Measurements from ENCODE around the gene SLC25A6.
"Not testable (repeated sequence)": the region's sequence is repeated elsewhere in the genome, so short reads cannot be mapped to it uniquely, and the experiment has no call there.

Gene SLC25A6

GRCh38 chrX:1412551-1413161 is 20.7 kb upstream of the SLC25A6 start:
- DNase-seq (ENCODE audit: low read depth in 2 of 2), result no peak

GRCh38 chrX:1411326-1411725 is 19.4 kb upstream of the SLC25A6 start:
- no peak for DNase-seq (ENCODE audit: low read depth in 2 of 2)

GRCh38 chrX:1407035-1407434 is 15.1 kb upstream of the SLC25A6 start:
- no peak for DNase-seq (ENCODE audit: low read depth in 2 of 2)

- not testable (repeated sequence) for DNase-seq (ENCODE audit: low read depth in 2 of 2)
Measured at GRCh38 chrX:1405769-1406168, 13.9 kb upstream of the SLC25A6 start.

GRCh38 chrX:1403867-1404266 is 12.0 kb upstream of the SLC25A6 start:
- DNase-seq (ENCODE audit: low read depth in 2 of 2), result not testable (repeated sequence)

- DNase-seq (ENCODE audit: low read depth in 2 of 2), result no peak
Measured at GRCh38 chrX:1403228-1403627, 11.3 kb upstream of the SLC25A6 start.

- no peak for DNase-seq (ENCODE audit: low read depth in 2 of 2)
Measured at GRCh38 chrX:1401611-1402430, 9.9 kb upstream of the SLC25A6 start.

- DNase-seq (ENCODE audit: low read depth in 2 of 2), result no peak
Measured at GRCh38 chrX:1400742-1401471, 9.0 kb upstream of the SLC25A6 start.

- no peak for DNase-seq (ENCODE audit: low read depth in 2 of 2)
Measured at GRCh38 chrX:1400049-1400448, 8.1 kb upstream of the SLC25A6 start.

- no peak for DNase-seq (ENCODE audit: low read depth in 2 of 2)
Measured at GRCh38 chrX:1398431-1399340, 6.8 kb upstream of the SLC25A6 start.

- DNase-seq (ENCODE audit: low read depth in 2 of 2), result no peak
Measured at GRCh38 chrX:1397441-1398270, 5.7 kb upstream of the SLC25A6 start.

GRCh38 chrX:1397001-1397400 is 5.1 kb upstream of the SLC25A6 start:
- DNase-seq (ENCODE audit: low read depth in 2 of 2), result no peak

- no peak for DNase-seq (ENCODE audit: low read depth in 2 of 2)
Measured at GRCh38 chrX:1395646-1396216, 3.8 kb upstream of the SLC25A6 start.

GRCh38 chrX:1394731-1395501 is 3.0 kb upstream of the SLC25A6 start:
- no peak for DNase-seq (ENCODE audit: low read depth in 2 of 2)

GRCh38 chrX:1393871-1394615 is 2.1 kb upstream of the SLC25A6 start:
- DNase-seq (ENCODE audit: low read depth in 2 of 2), result no peak

GRCh38 chrX:1392376-1393068 is 609 bp upstream of the SLC25A6 start:
- peak; percentile 39 to 61 for DNase-seq (ENCODE audit: low read depth in 2 of 2)

- DNase-seq (ENCODE audit: low read depth in 2 of 2), result no peak
Measured at GRCh38 chrX:1391370-1391706, 575 bp downstream of the SLC25A6 start.

- DNase-seq (ENCODE audit: low read depth in 2 of 2), result no peak
Measured at GRCh38 chrX:1390621-1391369, 1.1 kb downstream of the SLC25A6 start.
